ENCODE measurements around the gene STK32B.

DNA sequence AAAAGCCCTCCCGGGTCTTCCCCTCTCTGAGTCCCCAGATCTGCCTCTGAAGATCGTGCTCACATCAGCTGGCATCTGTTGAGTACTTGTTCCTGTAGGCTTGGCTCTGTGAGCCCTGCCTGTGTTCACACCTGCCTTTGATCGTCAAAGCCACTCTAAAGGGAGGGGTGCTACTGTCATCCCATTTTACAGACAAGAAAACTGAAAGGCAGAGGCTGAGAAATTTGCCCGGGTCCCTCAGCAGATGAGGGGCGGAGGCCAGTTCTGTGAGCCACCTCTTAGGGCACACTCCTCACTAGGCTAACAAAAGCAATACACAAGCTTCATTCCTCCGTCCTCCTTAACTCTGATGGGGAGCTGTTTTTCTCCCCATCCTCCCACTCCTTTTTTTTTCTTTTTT lies 32.7 kb upstream of the STK32B start:
- no peak for TF ChIP-seq EZH2 (IDR thresholded peaks at IDR 0.05; ENCODE audit: low read depth, unreplicated experiment)
- TF ChIP-seq, protein P1, sequence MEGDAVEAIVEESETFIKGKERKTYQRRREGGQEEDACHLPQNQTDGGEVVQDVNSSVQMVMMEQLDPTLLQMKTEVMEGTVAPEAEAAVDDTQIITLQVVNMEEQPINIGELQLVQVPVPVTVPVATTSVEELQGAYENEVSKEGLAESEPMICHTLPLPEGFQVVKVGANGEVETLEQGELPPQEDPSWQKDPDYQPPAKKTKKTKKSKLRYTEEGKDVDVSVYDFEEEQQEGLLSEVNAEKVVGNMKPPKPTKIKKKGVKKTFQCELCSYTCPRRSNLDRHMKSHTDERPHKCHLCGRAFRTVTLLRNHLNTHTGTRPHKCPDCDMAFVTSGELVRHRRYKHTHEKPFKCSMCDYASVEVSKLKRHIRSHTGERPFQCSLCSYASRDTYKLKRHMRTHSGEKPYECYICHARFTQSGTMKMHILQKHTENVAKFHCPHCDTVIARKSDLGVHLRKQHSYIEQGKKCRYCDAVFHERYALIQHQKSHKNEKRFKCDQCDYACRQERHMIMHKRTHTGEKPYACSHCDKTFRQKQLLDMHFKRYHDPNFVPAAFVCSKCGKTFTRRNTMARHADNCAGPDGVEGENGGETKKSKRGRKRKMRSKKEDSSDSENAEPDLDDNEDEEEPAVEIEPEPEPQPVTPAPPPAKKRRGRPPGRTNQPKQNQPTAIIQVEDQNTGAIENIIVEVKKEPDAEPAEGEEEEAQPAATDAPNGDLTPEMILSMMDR (conservative IDR thresholded peaks at IDR 0.05; ENCODE audit: low read depth in 2 of 2) = no peak
- TF ChIP-seq ZNF331 (CRISPR knock-in tag; IDR thresholded peaks at IDR 0.05; ENCODE audit: low read depth) = no peak
- TF ChIP-seq, protein P2, sequence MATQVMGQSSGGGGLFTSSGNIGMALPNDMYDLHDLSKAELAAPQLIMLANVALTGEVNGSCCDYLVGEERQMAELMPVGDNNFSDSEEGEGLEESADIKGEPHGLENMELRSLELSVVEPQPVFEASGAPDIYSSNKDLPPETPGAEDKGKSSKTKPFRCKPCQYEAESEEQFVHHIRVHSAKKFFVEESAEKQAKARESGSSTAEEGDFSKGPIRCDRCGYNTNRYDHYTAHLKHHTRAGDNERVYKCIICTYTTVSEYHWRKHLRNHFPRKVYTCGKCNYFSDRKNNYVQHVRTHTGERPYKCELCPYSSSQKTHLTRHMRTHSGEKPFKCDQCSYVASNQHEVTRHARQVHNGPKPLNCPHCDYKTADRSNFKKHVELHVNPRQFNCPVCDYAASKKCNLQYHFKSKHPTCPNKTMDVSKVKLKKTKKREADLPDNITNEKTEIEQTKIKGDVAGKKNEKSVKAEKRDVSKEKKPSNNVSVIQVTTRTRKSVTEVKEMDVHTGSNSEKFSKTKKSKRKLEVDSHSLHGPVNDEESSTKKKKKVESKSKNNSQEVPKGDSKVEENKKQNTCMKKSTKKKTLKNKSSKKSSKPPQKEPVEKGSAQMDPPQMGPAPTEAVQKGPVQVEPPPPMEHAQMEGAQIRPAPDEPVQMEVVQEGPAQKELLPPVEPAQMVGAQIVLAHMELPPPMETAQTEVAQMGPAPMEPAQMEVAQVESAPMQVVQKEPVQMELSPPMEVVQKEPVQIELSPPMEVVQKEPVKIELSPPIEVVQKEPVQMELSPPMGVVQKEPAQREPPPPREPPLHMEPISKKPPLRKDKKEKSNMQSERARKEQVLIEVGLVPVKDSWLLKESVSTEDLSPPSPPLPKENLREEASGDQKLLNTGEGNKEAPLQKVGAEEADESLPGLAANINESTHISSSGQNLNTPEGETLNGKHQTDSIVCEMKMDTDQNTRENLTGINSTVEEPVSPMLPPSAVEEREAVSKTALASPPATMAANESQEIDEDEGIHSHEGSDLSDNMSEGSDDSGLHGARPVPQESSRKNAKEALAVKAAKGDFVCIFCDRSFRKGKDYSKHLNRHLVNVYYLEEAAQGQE (IDR thresholded peaks at IDR 0.05; ENCODE audit: unreplicated experiment) = no peak
- TF ChIP-seq, protein P3, sequence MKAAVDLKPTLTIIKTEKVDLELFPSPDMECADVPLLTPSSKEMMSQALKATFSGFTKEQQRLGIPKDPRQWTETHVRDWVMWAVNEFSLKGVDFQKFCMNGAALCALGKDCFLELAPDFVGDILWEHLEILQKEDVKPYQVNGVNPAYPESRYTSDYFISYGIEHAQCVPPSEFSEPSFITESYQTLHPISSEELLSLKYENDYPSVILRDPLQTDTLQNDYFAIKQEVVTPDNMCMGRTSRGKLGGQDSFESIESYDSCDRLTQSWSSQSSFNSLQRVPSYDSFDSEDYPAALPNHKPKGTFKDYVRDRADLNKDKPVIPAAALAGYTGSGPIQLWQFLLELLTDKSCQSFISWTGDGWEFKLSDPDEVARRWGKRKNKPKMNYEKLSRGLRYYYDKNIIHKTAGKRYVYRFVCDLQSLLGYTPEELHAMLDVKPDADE (IDR thresholded peaks at IDR 0.05) = no peak
- no peak for TF ChIP-seq POLR2AphosphoS5 (IDR thresholded peaks at IDR 0.05; ENCODE audit: low read depth)
- TF ChIP-seq CREB1 (CRISPR knock-in tag; IDR thresholded peaks at IDR 0.05; ENCODE audit: low read depth) = no peak
- no peak for TF ChIP-seq EZH2phosphoT487 (IDR thresholded peaks at IDR 0.05; ENCODE audit: unreplicated experiment)
